GM13977 (cell line): ENCODE results near the gene PDGFRB.

Source experiments
- DNase-seq: peaks from one replicate; pipeline ENCODE4 v3.0.0; 2012; ENCODE audit warnings: low spot score
- in situ Hi-C: fragments of 300-500 bp; cut with MboI; formaldehyde crosslinking; loops from one replicate; pipeline ENCODE4 v1.12.0; 2022; ENCODE audit warnings: low sequenced_read_pairs, low pct_unique_long_range_greater_than_20kb, mixed read lengths, inconsistent platforms; ENCODE audit not compliant: unreplicated experiment
- TF ChIP-seq, protein P1 (sequence below): IDR thresholded peaks from 2 replicates; pipeline ENCODE4 v1.5.1; 2012; ENCODE audit warnings: mild to moderate bottlenecking, control low read depth; ENCODE audit not compliant: insufficient read depth; ENCODE audit errors: extremely low read depth, missing control alignments

The PDGFRB gene

DNA sequence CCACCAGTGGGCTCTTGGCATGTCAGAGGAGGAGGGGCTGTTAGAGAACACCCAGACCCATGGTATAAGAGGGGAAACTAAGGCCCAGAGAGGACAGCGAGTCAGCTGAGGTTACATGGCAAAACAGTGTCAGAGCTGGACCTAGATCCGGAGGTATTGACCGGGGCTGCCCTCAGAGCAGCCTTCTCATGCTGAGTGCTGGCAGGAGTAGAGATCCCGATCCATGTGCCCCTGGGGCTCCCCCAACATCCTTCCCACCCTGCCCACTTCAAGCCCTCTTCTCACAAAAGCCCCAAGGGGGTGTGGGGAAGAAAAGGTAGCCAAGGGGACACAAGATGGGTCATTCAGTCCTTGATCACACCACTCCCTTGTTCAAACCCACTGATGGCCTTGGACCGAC, 89.2 kb downstream of the PDGFRB start:
- in situ Hi-C loops: no loop called here
- TF ChIP-seq, protein P1, sequence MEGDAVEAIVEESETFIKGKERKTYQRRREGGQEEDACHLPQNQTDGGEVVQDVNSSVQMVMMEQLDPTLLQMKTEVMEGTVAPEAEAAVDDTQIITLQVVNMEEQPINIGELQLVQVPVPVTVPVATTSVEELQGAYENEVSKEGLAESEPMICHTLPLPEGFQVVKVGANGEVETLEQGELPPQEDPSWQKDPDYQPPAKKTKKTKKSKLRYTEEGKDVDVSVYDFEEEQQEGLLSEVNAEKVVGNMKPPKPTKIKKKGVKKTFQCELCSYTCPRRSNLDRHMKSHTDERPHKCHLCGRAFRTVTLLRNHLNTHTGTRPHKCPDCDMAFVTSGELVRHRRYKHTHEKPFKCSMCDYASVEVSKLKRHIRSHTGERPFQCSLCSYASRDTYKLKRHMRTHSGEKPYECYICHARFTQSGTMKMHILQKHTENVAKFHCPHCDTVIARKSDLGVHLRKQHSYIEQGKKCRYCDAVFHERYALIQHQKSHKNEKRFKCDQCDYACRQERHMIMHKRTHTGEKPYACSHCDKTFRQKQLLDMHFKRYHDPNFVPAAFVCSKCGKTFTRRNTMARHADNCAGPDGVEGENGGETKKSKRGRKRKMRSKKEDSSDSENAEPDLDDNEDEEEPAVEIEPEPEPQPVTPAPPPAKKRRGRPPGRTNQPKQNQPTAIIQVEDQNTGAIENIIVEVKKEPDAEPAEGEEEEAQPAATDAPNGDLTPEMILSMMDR: no peak
- DNase-seq: no peak

DNA sequence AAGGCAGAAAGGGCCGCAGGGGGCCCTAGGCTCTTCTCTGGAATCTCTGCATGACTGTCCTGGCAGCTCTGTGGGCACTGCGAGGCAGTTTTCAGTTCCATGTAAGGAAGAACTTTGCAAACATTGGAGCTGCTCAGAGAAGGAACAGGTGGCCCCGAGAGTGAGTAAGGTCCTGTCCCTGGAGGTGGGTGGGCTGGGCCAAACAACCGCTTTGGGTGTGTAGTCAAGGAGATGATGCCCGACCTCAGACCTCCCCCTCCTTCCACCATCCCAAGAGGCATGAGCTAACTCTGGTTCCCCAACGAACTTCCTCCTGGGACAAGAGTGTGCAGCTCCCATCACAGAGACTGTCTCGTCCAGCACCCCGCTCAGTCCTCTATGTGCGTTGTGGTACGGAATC, 89.8 kb downstream of the PDGFRB start:
- TF ChIP-seq, protein P1: no peak
- in situ Hi-C loops: no loop called here
- no peak for DNase-seq

DNA sequence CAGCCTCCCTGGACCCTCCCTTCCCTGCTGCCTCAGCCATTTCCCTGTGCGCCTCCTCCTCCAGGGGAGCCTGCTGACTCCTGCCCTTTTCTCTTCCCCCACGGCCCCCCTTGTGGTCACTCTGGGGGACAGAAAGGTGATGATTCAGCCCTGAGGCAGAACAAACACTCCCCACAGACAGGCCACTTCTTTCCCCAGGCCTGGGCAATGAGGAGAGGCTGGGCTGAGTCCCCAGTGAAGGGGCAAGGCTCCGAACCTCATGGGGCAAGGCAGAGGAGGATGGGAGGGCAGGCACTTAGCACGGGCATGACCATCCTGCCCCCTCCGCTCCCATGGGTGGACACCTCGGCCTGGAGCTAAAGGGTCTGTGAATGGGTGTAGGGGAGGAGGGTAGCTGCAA, 90.3 kb downstream of the PDGFRB start:
- no peak for DNase-seq
- in situ Hi-C loops: no loop called here
- TF ChIP-seq, protein P1: no peak

DNA sequence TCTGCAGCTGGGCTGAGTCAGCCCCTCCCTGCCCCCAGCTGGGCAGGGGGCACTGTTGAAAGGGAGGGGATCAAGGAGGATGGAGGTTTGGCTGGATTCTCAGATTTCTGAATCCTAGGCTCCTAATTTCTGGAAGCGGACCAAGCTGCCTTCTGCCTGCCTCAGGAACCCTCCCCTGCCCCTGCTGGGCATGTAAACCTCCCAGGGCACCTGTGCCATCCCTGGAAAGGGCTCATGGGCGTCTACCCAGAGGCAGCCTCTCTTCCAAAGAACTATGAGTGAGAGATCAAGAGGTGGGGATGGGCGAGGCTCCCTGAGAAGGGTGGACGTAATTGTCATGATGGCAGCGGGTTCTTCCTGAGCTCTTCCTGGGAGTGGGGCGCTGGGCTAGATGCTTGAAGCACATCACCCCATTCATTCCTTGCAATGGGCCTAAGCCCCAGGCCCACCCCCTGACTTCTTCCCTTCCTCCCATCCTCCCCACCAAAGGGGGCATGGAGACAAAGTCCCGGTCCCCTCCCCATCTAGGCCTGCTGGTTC, 90.9 kb downstream of the PDGFRB start:
- no peak for DNase-seq
- in situ Hi-C loops: no loop called here
- TF ChIP-seq, protein P1: no peak
